GM18502 (cell line): ENCODE measurements around the gene DYDC1.
"Not testable (repeated sequence)": the region's sequence is repeated elsewhere in the genome, so short reads cannot be mapped to it uniquely, and the experiment has no call there.

ENCODE experiments used
- ATAC-seq: cut with Tn5 transposase; IDR thresholded peaks from one replicate; pipeline ENCODE4 v1.9.1; 2021; ENCODE audit warnings: mild to moderate bottlenecking; ENCODE audit not compliant: unreplicated experiment, poor library complexity

Gene DYDC1

GRCh38 chr10:80350251-80350650, 6.3 kb downstream of the DYDC1 start:
- ATAC-seq, result no peak

DNA sequence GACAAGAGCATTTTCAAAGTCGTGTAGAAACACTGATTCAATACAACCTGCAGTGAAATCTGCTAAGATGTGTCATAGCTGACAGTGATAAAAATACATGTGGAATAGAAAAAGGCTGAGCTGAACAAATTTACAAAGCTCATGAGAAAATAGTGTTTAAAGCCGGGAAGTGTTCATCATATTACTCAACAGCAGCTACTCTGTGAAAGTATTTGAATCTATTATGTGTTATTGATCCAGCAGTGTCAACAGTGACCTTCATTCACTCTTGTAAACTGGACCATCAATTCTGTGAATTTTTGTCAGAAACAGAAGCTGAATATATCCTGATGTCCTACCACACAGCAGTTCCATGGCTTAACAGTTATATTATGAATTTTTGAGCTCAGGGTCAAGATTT, 11.6 kb downstream of the DYDC1 start:
- no peak for ATAC-seq

GRCh38 chr10:80344276-80344675, 12.3 kb downstream of the DYDC1 start:
- no peak for ATAC-seq

DNA sequence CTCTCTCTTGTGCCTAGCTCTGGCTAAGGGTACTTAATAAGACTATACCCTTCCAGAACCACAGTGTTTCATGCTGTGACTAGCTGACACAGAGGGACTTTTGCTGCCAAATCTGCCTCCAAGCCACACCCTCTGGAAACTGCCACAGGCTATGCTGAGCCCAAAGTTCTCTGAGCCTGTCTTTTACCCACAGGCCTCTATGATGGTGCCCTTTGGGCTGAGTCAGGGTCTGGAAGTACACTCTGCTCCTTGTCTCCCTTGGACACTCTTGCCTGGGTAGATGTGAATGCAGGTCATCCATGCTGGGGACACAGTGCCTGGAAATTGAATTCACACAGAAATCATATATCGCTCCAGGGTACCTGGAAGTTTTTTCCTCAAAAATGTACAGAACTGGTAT, 22.6 kb downstream of the DYDC1 start:
- ATAC-seq, result no peak

DNA sequence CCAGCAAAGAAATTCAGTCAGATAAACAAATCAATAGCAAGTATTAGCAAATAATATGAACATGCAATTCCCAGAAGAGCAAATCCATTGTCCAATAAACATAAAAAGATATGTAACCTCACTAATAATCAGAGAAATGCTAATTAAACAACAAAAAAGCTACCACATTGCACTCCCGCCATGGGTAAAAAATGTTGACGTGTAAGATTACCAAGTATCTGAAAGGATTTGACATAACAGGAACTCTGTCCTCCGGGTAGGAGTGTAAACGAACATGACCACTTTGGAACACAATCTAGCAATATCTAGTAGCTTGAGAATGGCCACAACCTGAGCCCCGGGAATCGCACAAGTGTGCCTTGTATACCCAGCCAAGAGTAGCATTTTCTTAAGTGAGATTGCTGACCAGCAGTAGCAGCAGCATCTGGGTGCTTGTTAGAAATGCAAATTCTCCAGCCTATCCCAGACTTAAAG, 31.6 kb downstream of the DYDC1 start:
- no peak for ATAC-seq

- ATAC-seq, result no peak
These were observed 32.5 kb downstream of the DYDC1 start for GRCh38 chr10:80324086-80324485.

- no peak for ATAC-seq
These were observed 33.2 kb downstream of the DYDC1 start for GRCh38 chr10:80323311-80323710.

DNA sequence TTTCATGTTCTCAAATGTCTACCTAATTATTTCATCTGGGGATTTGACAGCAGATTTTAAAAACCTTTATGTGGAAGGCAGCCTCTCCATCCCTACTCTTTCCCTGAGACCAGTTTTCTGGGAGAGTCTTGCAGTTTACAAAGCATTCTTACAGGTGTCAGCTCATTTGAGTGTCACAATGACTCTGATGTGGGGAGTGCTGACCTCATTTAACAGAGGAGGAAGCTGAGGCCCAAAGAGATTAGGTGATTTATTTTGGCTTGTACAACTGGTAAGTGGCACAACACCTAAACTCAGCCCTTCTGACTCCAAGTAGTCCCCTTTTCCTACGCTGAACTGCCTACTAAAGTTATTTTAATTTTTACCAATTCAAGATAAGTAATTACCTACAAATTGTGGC, 33.8 kb downstream of the DYDC1 start:
- ATAC-seq, result no peak

DNA sequence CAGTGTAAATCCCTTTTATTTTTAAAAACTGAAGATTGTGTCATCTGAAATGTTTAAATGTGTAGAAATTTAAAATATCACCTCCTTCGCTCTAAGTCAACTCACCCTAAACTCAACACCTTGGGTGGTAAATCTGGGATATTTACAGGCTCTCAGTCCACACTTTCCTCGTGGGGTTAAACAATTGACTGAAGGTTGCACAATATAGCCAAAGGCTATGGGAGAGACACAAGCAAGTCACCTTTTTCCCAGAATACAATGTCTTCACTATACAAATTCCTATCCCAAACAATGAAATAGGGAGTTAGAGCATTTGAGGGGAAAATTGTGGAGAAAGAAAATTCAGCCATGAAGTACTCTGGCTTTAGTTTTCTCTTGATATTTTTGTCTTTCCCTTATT, 34.4 kb downstream of the DYDC1 start:
- no peak for ATAC-seq

GRCh38 chr10:80321183-80321582, 35.4 kb downstream of the DYDC1 start:
- ATAC-seq, result no peak

- ATAC-seq, result no peak
These were observed 36.2 kb downstream of the DYDC1 start for GRCh38 chr10:80320377-80320776.

DNA sequence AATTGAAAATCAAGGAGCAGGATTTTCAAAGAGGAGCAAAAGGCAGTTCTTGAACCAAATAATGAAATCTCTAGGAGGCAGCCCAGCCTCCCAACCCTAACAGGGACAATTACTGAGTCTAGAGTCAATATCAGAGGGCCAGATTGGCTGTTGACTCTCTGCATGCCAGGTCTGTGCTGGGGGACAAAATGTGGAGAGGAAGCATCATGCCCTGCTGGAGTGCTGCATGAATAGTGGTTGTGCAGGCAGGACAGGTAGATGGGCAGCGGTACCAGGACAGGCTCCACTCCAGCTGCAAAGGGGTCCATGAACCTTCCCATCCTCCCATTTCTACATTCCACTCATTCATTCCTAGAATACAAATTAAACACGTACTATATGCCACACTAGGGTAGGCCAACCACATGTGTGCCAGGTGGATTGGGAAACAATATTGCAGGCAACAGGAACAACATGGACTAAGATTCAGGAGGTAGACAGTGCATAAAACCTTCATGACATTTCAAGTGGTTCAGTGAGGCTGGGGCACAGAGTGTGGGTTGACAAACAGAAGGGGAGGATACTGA, 36.7 kb downstream of the DYDC1 start:
- no peak for ATAC-seq

- no peak for ATAC-seq
These were observed 37.2 kb downstream of the DYDC1 start for GRCh38 chr10:80319318-80319717.

DNA sequence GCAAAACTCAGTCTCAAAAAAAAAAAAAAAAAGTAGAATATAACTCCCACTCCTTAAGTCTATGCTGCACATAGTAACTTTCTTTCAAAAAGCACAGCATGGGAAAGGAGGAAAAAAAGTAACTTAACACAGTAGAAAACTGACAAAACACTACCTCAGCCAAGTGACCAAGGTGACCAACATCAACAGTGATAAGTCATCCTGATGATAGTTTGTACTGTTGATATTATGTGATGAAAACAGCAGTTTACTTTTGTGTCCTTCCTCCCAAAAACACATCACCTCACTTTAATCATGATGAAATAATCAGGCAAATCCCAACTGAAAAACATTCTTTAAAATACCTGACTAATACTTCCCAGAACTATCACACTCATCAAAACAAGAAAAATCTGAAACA, 37.8 kb downstream of the DYDC1 start:
- no peak for ATAC-seq

GRCh38 chr10:80315391-80315790, 41.2 kb downstream of the DYDC1 start:
- ATAC-seq, result no peak

- ATAC-seq, result no peak
These were observed 43.0 kb downstream of the DYDC1 start for GRCh38 chr10:80313523-80313922.

DNA sequence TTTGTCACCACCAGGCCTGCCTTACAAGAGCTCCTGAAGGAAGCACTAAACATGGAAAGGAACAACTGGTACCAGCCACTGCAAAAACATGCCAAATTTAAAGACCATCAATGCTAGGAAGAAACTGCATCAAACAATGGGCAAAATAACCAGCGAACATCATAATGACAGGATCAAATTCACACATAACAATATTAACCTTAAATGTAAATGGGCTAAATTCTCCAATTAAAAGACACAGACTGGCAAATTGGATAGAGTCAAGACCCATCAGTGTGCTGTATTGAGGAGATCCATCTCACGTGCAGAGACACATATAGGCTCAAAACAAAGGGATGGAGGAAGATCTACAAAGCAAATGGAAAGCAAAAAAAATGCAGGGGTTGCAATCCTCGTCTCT, 50.6 kb downstream of the DYDC1 start:
- ATAC-seq, result not testable (repeated sequence)

GRCh38 chr10:80296942-80297341, 59.6 kb downstream of the DYDC1 start:
- ATAC-seq, result no peak

DNA sequence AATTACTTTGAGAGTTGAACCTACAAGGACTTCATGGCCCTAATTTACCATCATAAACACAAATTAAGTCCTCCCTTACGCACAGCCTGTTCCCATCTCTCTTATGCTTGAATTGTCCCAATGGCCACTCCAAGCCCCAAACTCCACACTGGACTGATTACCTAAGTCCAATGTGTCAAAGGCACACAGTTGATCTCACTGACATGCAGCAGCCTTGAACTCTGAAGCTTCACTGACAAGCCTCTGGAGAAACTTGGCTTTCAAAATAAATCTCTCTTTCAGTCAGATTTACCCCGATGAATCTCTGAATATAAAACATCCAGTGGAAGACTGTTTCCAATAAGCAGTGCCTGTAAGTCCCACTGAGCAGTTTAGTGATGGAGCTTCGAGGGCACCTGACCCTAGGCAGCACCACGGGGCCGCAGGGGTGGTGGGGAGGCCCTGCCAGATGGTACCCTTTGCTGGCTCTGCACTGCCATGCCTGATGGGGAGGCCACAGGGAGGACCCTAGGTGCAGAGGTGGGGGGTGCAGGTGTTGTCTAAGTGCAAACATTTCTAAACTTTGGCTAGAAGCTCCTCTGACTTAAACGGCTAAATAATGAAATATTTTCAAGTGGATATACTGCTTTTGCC, 63.8 kb downstream of the DYDC1 start:
- no peak for ATAC-seq

DNA sequence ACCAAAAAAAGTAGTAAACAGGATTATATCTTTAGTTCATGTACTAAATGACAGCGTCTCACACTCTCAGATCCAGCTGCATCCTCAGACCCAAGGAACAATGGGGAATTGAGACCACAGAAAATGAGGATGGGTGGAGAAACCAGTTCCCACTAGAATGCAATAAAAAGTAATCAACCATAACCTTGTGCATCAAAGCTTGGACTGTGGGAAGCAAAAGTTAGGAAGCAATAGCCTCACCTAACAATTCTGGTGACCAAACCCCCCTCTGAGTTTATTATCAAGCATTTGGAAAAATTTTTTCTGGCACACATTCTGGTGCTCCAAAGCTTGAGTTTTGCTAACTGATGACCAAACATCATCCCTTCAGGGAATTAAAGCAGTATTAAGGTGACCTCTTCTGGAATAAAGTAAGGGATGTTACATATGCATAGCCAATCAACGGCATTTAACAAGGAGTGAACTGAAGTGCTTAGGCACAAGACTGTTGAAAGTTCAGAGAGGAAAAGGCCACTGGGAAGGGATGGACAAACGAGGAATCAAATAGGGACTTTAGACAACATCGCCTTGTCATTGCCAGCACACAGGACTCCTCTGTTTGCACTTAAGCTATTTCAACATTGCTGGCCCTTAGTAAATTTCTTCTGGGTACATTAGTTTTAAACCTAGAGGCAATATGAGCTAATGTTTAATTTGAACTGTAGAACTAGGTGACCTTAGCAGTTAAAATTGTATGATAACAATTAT, 65.9 kb downstream of the DYDC1 start:
- ATAC-seq, result no peak

- no peak for ATAC-seq
These were observed 66.9 kb downstream of the DYDC1 start, which contains the start of gene MAT1A for GRCh38 chr10:80289451-80290287. MAT1A (minus strand) TSS chr10:80289658; CDS start chr10:80289423, 235 bp downstream.
